ENCODE data around the gene LRRC45. TPM values are rescaled to one million over a fixed set of nuclear protein-coding genes. Genes with fewer than 3 reads are reported as not detected.

LRRC45 gene
- total and polyA plus RNA-seq, 9 of the 15 experiments (the other 6 are each of a cell fraction or from before 2014, with no cell fraction given), result 3.5 to 21.5 (median 11.2) TPM; not detected in 2

DNA sequence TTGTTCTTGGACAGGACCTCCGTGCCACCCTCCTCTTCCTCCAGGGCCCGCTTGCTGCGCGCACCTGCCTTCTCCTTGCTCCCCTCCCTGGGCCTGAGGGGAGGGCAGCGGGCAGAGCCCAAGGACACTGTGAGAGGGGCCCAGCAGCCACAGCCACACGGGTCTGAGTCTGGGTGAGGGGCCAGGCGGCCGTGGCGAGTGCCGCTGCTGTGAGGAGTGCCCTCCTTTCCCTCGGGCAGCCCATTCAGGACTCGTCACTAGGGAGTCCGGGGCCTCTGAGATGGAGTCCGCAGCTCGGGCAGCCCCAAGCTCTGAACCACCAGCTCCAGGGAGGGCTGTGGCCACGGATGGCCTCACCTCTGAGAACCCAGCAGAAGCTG lies 36.9 kb downstream of the LRRC45 start:
- Histone ChIP-seq H3K9me3 (replicated peaks; ENCODE audit: control insufficient read depth, insufficient read depth, low read depth, low read length) (no peaks in the 10 kb centered on the region), H3K9me1 (ENCODE audit: control insufficient read depth, insufficient read depth, low read length) (no peaks in the 10 kb centered on the region), H3K4me3 (no peak overlapping the region), H2AFZ (ENCODE audit: low read depth, low read length) (no peak overlapping the region), H3K4me1 (replicated peaks in 1 of 2; ENCODE audit: control insufficient read depth in 2 of 2, insufficient read depth in 2 of 2, low read length in 2 of 2) (peaks cover 3 to 90% of the 10 kb centered on the region in 2 experiments; a peak in 3 of 5 replicates), H3K9ac (ENCODE audit: insufficient read depth in 1 of 2, low read depth in 2 of 2, low read length in 2 of 2) (no peak overlapping the region; a peak in 1 of 4 replicates), H3K27me3 (ENCODE audit: control insufficient read depth in 2 of 2, insufficient read depth in 2 of 2, low read length in 2 of 2) (no peaks in the 10 kb centered on the region), H3K27ac (ENCODE audit: extremely low read depth, low read depth, low read length) (no peak overlapping the region), H3K4me2 (ENCODE audit: insufficient read depth, low read length) (no peak overlapping the region), H4K20me1 (replicated peaks; ENCODE audit: control insufficient read depth, insufficient read depth, low read length) (peaks cover 7% of the 10 kb centered on the region), H3K36me3 (ENCODE audit: control insufficient read depth, insufficient read depth, low read length) (peaks cover 94% of the 10 kb centered on the region; the same call in 2 of the 3 replicates), H3K79me2 (ENCODE audit: control insufficient read depth, insufficient read depth, low read length) (peaks cover 18% of the 10 kb centered on the region)
- DNase-seq (ENCODE audit: extremely low read depth in 1 of 4, low spot score in 3 of 4) (no peak), ATAC-seq (no peak), FAIRE-seq (no peak)
- POLR2A ChIA-PET, result interaction anchor here (0.6 to 2.5 kb wide), 11 partner anchors 10 to 275 kb away, joined by 3 to 11 read pairs (median 4); partner anchors contain the start of gene DCXR
- intact Hi-C loops (cut with micrococcal nuclease), result no loop called here
- CTCF ChIA-PET (ENCODE audit: low intra/inter-chr PET ratio), result no interaction called here
- WGBS (ENCODE audit: insufficient coverage, low coverage, missing lambda C conversion rate), result 85% methylated on average over 11 of the region's 16 CpGs
- in situ Hi-C loops (cut with MboI), result no loop called here
- no TSS peak for BruUV-seq (replicated peaks)
- TF ChIP-seq HNRNPLL (IDR thresholded peaks at IDR 0.05; ENCODE audit: low read depth, low read length, poor library complexity, severe bottlenecking), result no peak
- no peak for TF ChIP-seq SIN3B (IDR thresholded peaks at IDR 0.05; ENCODE audit: low read depth)
- TF ChIP-seq, protein P1, sequence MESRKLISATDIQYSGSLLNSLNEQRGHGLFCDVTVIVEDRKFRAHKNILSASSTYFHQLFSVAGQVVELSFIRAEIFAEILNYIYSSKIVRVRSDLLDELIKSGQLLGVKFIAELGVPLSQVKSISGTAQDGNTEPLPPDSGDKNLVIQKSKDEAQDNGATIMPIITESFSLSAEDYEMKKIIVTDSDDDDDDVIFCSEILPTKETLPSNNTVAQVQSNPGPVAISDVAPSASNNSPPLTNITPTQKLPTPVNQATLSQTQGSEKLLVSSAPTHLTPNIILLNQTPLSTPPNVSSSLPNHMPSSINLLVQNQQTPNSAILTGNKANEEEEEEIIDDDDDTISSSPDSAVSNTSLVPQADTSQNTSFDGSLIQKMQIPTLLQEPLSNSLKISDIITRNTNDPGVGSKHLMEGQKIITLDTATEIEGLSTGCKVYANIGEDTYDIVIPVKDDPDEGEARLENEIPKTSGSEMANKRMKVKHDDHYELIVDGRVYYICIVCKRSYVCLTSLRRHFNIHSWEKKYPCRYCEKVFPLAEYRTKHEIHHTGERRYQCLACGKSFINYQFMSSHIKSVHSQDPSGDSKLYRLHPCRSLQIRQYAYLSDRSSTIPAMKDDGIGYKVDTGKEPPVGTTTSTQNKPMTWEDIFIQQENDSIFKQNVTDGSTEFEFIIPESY (CRISPR knock-in tag; IDR thresholded peaks at IDR 0.05), result 0 out of 2 replicates have a peak, but pooled peaks have one; percentile 26
- TF ChIP-seq ZNF76 (CRISPR knock-in tag; IDR thresholded peaks at IDR 0.05; ENCODE audit: borderline replicate concordance), result no peak
- TF ChIP-seq, protein P2, sequence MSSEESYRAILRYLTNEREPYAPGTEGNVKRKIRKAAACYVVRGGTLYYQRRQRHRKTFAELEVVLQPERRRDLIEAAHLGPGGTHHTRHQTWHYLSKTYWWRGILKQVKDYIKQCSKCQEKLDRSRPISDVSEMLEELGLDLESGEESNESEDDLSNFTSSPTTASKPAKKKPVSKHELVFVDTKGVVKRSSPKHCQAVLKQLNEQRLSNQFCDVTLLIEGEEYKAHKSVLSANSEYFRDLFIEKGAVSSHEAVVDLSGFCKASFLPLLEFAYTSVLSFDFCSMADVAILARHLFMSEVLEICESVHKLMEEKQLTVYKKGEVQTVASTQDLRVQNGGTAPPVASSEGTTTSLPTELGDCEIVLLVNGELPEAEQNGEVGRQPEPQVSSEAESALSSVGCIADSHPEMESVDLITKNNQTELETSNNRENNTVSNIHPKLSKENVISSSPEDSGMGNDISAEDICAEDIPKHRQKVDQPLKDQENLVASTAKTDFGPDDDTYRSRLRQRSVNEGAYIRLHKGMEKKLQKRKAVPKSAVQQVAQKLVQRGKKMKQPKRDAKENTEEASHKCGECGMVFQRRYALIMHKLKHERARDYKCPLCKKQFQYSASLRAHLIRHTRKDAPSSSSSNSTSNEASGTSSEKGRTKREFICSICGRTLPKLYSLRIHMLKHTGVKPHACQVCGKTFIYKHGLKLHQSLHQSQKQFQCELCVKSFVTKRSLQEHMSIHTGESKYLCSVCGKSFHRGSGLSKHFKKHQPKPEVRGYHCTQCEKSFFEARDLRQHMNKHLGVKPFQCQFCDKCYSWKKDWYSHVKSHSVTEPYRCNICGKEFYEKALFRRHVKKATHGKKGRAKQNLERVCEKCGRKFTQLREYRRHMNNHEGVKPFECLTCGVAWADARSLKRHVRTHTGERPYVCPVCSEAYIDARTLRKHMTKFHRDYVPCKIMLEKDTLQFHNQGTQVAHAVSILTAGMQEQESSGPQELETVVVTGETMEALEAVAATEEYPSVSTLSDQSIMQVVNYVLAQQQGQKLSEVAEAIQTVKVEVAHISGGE (CRISPR knock-in tag; IDR thresholded peaks at IDR 0.05), result no peak
- TF ChIP-seq RBBP5 (IDR thresholded peaks at IDR 0.05; ENCODE audit: borderline replicate concordance, insufficient read depth, low read length, poor library complexity, severe bottlenecking), result no peak
- TF ChIP-seq FOXK2 (conservative IDR thresholded peaks at IDR 0.05 in 1 of 2, IDR thresholded peaks at IDR 0.05 in 1 of 2; ENCODE audit: low read depth in 2 of 2), result no peak
- no peak for TF ChIP-seq HDAC3 (IDR thresholded peaks at IDR 0.05; ENCODE audit: borderline replicate concordance, partially characterized antibody)
- peak; percentile 65; the same call in 1 of the 2 replicates for TF ChIP-seq POLR2G (IDR thresholded peaks at IDR 0.05; ENCODE audit: low read depth, low read length)
- TF ChIP-seq TAF15 (IDR thresholded peaks at IDR 0.05; ENCODE audit: low read depth, low read length), result 0 out of 2 replicates have a peak, but pooled peaks have one; percentile 34
- no peak for TF ChIP-seq MCM7 (IDR thresholded peaks at IDR 0.05)
- TF ChIP-seq CBFB (CRISPR knock-in tag; IDR thresholded peaks at IDR 0.05), result no peak
- no peak for TF ChIP-seq SMARCA5 (IDR thresholded peaks at IDR 0.05)
- no peak for TF ChIP-seq NFXL1 (CRISPR knock-in tag; IDR thresholded peaks at IDR 0.05)
- TF ChIP-seq SAFB (IDR thresholded peaks at IDR 0.05; ENCODE audit: borderline replicate concordance, low read depth, low read length), result no peak
- peak; percentile 39 for TF ChIP-seq RBFOX2 (IDR thresholded peaks at IDR 0.05; ENCODE audit: low read depth, low read length)
- TF ChIP-seq ARNT (IDR thresholded peaks at IDR 0.05), result no peak
- TF ChIP-seq SOX6 (IDR thresholded peaks at IDR 0.05), result no peak
